ENCODE results near the gene HNF1A. TPM values are rescaled to one million over a fixed set of nuclear protein-coding genes. Genes with fewer than 3 reads are reported as not detected.
"Not testable (repeated sequence)": the region's sequence is repeated elsewhere in the genome, so short reads cannot be mapped to it uniquely, and the experiment has no call there.

Gene HNF1A
- total RNA-seq, 1 experiment from 2014 or later: not detected

DNA sequence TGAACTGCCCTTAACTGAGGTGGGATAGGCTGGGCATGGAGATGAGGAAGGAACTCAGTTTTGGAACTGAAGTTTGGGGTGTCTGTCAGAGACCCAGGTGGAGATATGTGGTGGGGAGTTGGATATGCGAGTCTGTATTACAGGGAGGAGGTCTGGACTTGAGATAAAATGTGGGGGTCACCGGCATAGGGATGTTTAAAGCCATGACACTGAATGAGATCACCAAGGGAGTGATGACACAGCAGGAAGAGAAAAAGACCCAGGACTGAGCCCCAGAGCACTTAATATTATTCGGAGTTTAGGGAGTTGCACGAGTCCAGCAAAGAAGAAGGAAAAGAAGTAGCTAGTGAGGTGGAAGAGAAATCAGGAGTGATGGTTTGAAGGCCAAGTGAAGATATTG lies 64.7 kb downstream of the HNF1A start:
- Histone ChIP-seq H3K27me3 (ENCODE audit: insufficient read depth, low read length) (peaks cover 3% of the 10 kb centered on the region; the same call in 1 of the 2 replicates), H3K9me3 (ENCODE audit: control insufficient read depth in 1 of 2, insufficient read depth in 1 of 2, low read depth in 1 of 2, low read length in 2 of 2) (no peaks in the 10 kb centered on the region), H3K9ac (ENCODE audit: low read length) (no peak overlapping the region), H3K4me1 (ENCODE audit: control insufficient read depth in 1 of 2, insufficient read depth in 2 of 2, low read length in 2 of 2) (peaks cover 2 to 22% of the 10 kb centered on the region in 2 experiments; a peak in 3 of 4 replicates), H4K20me1 (ENCODE audit: insufficient read depth) (no peaks in the 10 kb centered on the region), H3K9me2 (ENCODE audit: insufficient read depth) (no peaks in the 10 kb centered on the region), H3K27ac (ENCODE audit: low read depth, low read length) (no peak overlapping the region), H3K79me2 (ENCODE audit: insufficient read depth, low read length) (no peaks in the 10 kb centered on the region), H3K4me2 (ENCODE audit: low read length) (no peak overlapping the region), H2AFZ (ENCODE audit: low read depth, low read length, poor library complexity, severe bottlenecking) (no peak overlapping the region), H3K4me3 (replicated peaks in 1 of 2; ENCODE audit: low read depth in 1 of 2, low read length in 2 of 2) (no peak overlapping the region), H3K36me3 (ENCODE audit: control insufficient read depth in 1 of 2, insufficient read depth in 2 of 2, low read length in 2 of 2) (no peaks in the 10 kb centered on the region)
- ChIA-PET POLR2A (no interaction called here), CTCF (no interaction called here), RAD21 (ENCODE audit: low non-redundant PET in 1 of 2, low total read pairs in 2 of 2, uncharacterized antibody in 2 of 2, unreplicated experiment in 2 of 2) (no interaction called here)
- no peak for DNase-seq (ENCODE audit: low read depth, low spot score)
- intact Hi-C loops (cut with micrococcal nuclease): no loop called here
- no peak for ATAC-seq
- TF ChIP-seq ZNF274 (IDR thresholded peaks at IDR 0.05; ENCODE audit: low read depth, low read length): no peak
- TF ChIP-seq EZH2phosphoT487 (IDR thresholded peaks at IDR 0.05; ENCODE audit: borderline replicate concordance): no peak
- TF ChIP-seq EGR1 (IDR thresholded peaks at IDR 0.05; ENCODE audit: low read depth): no peak
- TF ChIP-seq, protein P1, sequence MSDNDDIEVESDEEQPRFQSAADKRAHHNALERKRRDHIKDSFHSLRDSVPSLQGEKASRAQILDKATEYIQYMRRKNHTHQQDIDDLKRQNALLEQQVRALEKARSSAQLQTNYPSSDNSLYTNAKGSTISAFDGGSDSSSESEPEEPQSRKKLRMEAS (IDR thresholded peaks at IDR 0.05): no peak
- TF ChIP-seq SRF (IDR thresholded peaks at IDR 0.05; ENCODE audit: low read depth): no peak
- TF ChIP-seq JUND (IDR thresholded peaks at IDR 0.05): no peak
- TF ChIP-seq RAD21 (IDR thresholded peaks at IDR 0.05; ENCODE audit: low read depth): no peak
- TF ChIP-seq SP1 (IDR thresholded peaks at IDR 0.05; ENCODE audit: low read depth): no peak
- no peak for TF ChIP-seq YY1 (IDR thresholded peaks at IDR 0.05; ENCODE audit: extremely low read depth, insufficient replicate concordance, low read depth, low read length)
- TF ChIP-seq, protein P2, sequence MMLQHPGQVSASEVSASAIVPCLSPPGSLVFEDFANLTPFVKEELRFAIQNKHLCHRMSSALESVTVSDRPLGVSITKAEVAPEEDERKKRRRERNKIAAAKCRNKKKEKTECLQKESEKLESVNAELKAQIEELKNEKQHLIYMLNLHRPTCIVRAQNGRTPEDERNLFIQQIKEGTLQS (IDR thresholded peaks at IDR 0.05): no peak
- no peak for TF ChIP-seq EZH2 (IDR thresholded peaks at IDR 0.05)
- TF ChIP-seq, protein P3, sequence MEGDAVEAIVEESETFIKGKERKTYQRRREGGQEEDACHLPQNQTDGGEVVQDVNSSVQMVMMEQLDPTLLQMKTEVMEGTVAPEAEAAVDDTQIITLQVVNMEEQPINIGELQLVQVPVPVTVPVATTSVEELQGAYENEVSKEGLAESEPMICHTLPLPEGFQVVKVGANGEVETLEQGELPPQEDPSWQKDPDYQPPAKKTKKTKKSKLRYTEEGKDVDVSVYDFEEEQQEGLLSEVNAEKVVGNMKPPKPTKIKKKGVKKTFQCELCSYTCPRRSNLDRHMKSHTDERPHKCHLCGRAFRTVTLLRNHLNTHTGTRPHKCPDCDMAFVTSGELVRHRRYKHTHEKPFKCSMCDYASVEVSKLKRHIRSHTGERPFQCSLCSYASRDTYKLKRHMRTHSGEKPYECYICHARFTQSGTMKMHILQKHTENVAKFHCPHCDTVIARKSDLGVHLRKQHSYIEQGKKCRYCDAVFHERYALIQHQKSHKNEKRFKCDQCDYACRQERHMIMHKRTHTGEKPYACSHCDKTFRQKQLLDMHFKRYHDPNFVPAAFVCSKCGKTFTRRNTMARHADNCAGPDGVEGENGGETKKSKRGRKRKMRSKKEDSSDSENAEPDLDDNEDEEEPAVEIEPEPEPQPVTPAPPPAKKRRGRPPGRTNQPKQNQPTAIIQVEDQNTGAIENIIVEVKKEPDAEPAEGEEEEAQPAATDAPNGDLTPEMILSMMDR (IDR thresholded peaks at IDR 0.05 in 2 of 3, conservative IDR thresholded peaks at IDR 0.05 in 1 of 3; ENCODE audit: borderline replicate concordance in 1 of 3, insufficient read depth in 1 of 3, low read depth in 2 of 3, low read length in 2 of 3): no peak
- TF ChIP-seq POLR2AphosphoS5 (IDR thresholded peaks at IDR 0.05; ENCODE audit: low read depth, low read length): no peak
- TF ChIP-seq ELF1 (IDR thresholded peaks at IDR 0.05; ENCODE audit: borderline replicate concordance, low read depth): no peak
- TF ChIP-seq SIN3A (IDR thresholded peaks at IDR 0.05; ENCODE audit: low read depth): no peak
- TF ChIP-seq, protein P4, sequence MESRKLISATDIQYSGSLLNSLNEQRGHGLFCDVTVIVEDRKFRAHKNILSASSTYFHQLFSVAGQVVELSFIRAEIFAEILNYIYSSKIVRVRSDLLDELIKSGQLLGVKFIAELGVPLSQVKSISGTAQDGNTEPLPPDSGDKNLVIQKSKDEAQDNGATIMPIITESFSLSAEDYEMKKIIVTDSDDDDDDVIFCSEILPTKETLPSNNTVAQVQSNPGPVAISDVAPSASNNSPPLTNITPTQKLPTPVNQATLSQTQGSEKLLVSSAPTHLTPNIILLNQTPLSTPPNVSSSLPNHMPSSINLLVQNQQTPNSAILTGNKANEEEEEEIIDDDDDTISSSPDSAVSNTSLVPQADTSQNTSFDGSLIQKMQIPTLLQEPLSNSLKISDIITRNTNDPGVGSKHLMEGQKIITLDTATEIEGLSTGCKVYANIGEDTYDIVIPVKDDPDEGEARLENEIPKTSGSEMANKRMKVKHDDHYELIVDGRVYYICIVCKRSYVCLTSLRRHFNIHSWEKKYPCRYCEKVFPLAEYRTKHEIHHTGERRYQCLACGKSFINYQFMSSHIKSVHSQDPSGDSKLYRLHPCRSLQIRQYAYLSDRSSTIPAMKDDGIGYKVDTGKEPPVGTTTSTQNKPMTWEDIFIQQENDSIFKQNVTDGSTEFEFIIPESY (IDR thresholded peaks at IDR 0.05; ENCODE audit: extremely low read depth, insufficient replicate concordance, low read length): no peak
- BruUV-seq (replicated peaks): no TSS peak

DNA sequence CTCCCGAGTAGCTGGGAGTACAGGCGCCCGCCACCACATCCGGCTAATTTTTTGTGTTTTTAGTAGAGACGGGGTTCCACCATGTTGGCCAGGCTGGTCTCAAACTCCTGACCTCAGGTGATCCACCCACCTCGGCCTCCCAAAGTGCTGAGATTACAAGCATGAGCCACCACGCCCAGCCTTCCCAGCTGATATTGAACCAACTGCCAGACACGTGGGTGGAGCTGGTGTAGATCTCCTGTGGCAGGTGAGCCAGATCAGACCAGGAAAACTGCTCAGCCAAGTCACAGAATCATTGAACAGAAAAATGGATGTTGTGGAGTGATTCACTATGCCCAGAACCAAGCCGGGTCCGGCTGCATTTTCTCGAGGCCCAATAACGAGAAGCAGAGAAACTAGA lies 69.1 kb downstream of the HNF1A start:
- H3K27ac ChIP-seq (ENCODE audit: low read depth, low read length); POLR2A ChIA-PET; intact Hi-C loops (cut with micrococcal nuclease); H3K79me2 ChIP-seq (ENCODE audit: insufficient read depth, low read length); RAD21 ChIA-PET (ENCODE audit: low non-redundant PET in 1 of 2, low total read pairs in 2 of 2, uncharacterized antibody in 2 of 2, unreplicated experiment in 2 of 2); H3K4me2 ChIP-seq (ENCODE audit: low read length); H2AFZ ChIP-seq (ENCODE audit: low read depth, low read length, poor library complexity, severe bottlenecking); H3K27me3 ChIP-seq (ENCODE audit: insufficient read depth, low read length); CTCF ChIA-PET; BruUV-seq (replicated peaks); H3K4me1 ChIP-seq (ENCODE audit: control insufficient read depth in 1 of 2, insufficient read depth in 2 of 2, low read length in 2 of 2); H3K9me2 ChIP-seq (ENCODE audit: insufficient read depth); H3K9ac ChIP-seq (ENCODE audit: low read length); H3K36me3 ChIP-seq (ENCODE audit: control insufficient read depth in 1 of 2, insufficient read depth in 2 of 2, low read length in 2 of 2); H4K20me1 ChIP-seq (ENCODE audit: insufficient read depth); H3K4me3 ChIP-seq (replicated peaks in 1 of 2; ENCODE audit: low read depth in 1 of 2, low read length in 2 of 2); H3K9me3 ChIP-seq (ENCODE audit: control insufficient read depth in 1 of 2, insufficient read depth in 1 of 2, low read depth in 1 of 2, low read length in 2 of 2); DNase-seq (ENCODE audit: low read depth, low spot score); ATAC-seq: not testable (repeated sequence)
